MM.1S (cell line): Measurements from ENCODE around the gene RAB35.

Source experiments
- CTCF ChIP-seq: fragments of 300-600 bp; sonication (generic); IDR thresholded peaks from 2 replicates; pipeline ENCODE4 v1.5.1; 2016; ENCODE audit warnings: antibody characterized with exemption, low read length, mixed read lengths
- EZH2 ChIP-seq: fragments of 300-600 bp; sonication (generic); optimal IDR thresholded peaks from 2 replicates; pipeline ENCODE3; 2017; ENCODE audit warnings: low read depth, mild to moderate bottlenecking, antibody characterized with exemption, low read length, mixed read lengths

GRCh38 chr12:120098756-120099470, 17.6 kb downstream of the RAB35 start:
- TF ChIP-seq CTCF (no peak), EZH2 (no peak)
